Measurements from ENCODE around the gene CBX7.

Gene CBX7

GRCh38 chr22:39152511-39153219 lies at the start of gene CBX7:
Gene CBX7 (minus strand): TSS chr22:39152680. CDS start chr22:39152444, 236 bp downstream.
- peak; percentile 79 to 95 for DNase-seq (ENCODE audit: low read depth in 2 of 2, low spot score in 1 of 2)

- DNase-seq (ENCODE audit: low read depth in 2 of 2, low spot score in 1 of 2) = no peak
Measured at GRCh38 chr22:39197578-39197977, 45.1 kb upstream of the CBX7 start.

GRCh38 chr22:39194098-39194497 lies 41.6 kb upstream of the CBX7 start:
- DNase-seq (ENCODE audit: low read depth in 2 of 2, low spot score in 1 of 2) = no peak

DNA sequence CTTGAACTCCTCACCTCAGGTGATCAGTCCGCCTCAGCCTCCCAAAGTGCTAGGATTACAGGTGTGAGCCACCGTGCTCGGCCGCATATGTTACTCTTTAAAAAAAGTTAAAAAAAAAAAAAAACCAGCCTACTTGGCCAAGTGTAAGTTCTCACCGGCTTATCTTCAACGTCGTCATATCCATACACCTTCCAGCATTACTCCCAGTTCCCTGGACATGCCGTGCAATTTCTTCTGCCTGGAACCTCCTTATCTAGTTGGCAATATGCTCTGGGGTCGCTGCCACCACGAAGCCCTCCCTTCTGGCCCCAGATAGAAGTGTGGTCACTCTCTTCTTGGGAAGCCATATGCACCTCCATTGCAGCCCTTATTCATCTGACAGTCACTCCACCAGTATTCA lies 36.3 kb upstream of the CBX7 start:
- no peak for DNase-seq (ENCODE audit: low read depth in 2 of 2, low spot score in 1 of 2)

DNA sequence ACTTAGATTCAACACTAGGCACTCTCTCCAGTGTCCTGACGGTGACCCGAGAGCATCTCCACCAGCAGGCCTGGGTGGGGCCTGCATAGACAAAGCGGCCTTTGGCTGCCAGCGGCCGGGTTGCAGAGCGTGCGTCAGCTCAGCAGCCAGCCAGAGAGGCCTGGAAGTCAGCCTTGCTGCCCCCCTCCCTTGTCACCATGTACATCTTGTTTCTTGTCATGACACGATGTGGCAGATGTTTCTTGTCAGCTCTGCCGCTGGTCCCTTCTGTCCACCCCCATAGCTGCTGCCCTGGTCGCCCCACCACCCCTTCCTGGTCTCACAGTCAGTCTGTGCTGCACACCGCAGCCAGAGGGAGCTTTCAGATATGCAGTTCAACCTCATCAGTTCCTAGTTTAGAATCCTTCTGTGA lies 33.1 kb upstream of the CBX7 start:
- DNase-seq (ENCODE audit: low read depth in 2 of 2, low spot score in 1 of 2) = no peak

- no peak for DNase-seq (ENCODE audit: low read depth in 2 of 2, low spot score in 1 of 2)
Measured at GRCh38 chr22:39184586-39185577, 32.4 kb upstream of the CBX7 start.

DNA sequence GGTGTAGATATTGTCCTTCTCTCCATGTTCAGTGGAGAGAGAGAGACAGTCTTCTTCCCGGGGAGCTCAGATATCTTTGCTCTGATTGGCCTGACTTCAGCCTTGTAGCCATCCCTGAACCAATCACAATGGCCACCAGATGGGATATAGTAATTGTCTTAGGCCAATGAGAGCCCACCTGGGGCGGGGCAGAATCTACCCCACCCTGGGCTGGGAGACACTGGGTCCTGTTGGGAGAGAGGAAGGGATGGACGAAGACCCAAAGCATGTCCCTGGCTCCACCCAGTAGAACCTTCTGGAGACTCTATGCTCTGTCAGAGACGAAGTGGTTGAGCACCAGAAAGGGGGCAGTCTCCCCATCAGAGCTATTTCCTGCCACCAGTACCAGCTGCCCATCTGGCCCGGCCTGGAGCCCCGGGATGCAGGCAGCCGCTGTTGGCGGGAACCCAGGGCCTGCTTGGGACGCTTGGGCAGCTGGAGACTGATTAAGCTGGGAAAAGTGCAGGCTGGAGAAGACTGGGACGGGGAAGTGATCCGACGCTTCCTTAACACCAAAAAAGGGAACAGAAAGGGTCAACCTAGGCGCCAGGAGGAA lies 31.6 kb upstream of the CBX7 start:
- no peak for DNase-seq (ENCODE audit: low read depth in 2 of 2, low spot score in 1 of 2)

DNA sequence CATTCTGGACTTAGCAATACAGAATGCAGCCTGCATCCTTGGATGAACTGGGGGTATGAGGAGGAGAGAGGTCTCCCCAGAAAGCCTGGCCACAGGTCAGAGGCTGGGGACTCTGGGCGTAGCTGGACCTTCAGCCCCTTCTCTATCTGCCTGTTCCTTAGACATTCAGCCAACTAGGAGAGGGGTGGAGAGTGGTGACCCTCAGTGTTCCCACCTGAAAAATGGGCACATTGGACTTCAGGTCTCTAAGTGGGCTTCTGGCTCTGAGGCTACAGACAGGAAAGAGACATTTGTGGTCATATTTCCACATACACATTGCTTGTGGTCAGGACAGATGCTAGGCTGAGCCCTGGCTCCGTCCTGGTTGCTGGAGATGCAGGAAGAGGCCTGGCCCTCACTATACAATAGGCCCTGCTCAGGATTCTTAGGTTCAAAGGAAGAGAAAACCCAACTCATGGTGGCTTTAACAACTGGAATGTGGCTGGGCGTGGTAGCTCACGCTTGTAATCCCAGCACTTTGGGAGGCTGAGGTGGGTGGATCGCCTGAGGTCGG lies 30.1 kb upstream of the CBX7 start:
- no peak for DNase-seq (ENCODE audit: low read depth in 2 of 2, low spot score in 1 of 2)

DNA sequence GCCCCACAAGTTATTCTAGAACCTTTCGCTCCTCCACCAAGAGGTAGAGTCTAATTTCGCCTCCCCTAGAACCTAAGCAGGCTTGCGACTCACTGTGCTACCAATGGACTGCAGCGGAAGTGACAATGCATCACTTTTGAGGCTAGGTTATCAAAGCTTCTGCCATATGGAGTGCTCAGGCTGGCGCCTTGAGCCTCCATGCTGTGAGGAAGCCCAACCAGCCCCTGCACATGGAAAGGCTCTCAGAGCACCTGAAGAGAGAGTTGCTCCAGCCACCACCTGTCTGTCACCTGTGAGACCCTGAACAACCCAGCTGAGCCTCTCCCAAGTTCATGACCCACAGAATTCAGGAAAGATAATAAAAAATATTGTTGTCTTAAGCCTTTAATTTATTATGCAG lies 29.3 kb upstream of the CBX7 start:
- DNase-seq (ENCODE audit: low read depth in 2 of 2, low spot score in 1 of 2) = no peak

- no peak for DNase-seq (ENCODE audit: low read depth in 2 of 2, low spot score in 1 of 2)
Measured at GRCh38 chr22:39181356-39181755, 28.9 kb upstream of the CBX7 start.

DNA sequence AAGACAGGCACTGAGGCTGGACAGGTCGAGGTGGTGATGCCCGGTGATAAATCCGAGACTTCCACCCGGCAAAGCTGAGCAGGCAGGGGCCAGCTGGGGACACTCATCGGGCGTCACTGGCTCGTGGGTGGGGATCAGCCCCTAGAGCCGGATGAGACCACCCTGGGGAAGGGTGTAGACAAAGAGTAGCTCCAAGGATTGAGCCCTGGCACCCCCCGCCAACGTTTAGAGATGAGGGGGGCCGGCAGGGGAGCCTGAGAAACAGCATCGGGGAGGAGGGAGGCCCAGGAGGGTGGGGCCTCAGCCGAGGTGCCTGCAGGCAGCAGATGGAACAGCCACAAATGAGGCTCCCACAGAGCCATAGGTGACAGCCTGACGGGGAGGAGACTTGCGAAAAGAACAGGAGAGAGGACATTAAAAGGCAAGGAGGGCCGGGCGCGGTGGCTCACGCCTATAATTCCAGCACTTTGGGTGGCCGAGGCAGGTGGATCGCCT lies 27.4 kb upstream of the CBX7 start:
- DNase-seq (ENCODE audit: low read depth in 2 of 2, low spot score in 1 of 2) = no peak

- no peak for DNase-seq (ENCODE audit: low read depth in 2 of 2, low spot score in 1 of 2)
Measured at GRCh38 chr22:39179401-39179827, 26.9 kb upstream of the CBX7 start.

GRCh38 chr22:39178206-39179111 lies 26.0 kb upstream of the CBX7 start:
- no peak for DNase-seq (ENCODE audit: low read depth in 2 of 2, low spot score in 1 of 2)

- no peak for DNase-seq (ENCODE audit: low read depth in 2 of 2, low spot score in 1 of 2)
Measured at GRCh38 chr22:39177791-39178190, 25.3 kb upstream of the CBX7 start.

DNA sequence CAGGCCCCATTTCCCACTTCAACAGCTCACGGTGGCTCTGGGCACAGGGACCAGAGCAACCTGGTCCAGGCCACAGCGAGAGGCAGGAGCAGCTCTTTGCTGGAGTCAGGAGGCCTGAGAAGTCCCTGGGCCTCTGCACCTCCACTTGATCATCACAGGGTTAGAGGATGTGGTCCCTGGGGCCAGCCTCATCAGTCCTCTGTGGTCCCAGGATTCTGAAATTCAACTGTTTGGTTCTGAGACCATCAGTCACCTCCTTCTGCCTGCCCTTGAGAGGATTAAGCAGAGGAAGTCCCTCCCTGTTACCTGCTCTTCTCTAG lies 24.9 kb upstream of the CBX7 start:
- DNase-seq (ENCODE audit: low read depth in 2 of 2, low spot score in 1 of 2) = no peak

DNA sequence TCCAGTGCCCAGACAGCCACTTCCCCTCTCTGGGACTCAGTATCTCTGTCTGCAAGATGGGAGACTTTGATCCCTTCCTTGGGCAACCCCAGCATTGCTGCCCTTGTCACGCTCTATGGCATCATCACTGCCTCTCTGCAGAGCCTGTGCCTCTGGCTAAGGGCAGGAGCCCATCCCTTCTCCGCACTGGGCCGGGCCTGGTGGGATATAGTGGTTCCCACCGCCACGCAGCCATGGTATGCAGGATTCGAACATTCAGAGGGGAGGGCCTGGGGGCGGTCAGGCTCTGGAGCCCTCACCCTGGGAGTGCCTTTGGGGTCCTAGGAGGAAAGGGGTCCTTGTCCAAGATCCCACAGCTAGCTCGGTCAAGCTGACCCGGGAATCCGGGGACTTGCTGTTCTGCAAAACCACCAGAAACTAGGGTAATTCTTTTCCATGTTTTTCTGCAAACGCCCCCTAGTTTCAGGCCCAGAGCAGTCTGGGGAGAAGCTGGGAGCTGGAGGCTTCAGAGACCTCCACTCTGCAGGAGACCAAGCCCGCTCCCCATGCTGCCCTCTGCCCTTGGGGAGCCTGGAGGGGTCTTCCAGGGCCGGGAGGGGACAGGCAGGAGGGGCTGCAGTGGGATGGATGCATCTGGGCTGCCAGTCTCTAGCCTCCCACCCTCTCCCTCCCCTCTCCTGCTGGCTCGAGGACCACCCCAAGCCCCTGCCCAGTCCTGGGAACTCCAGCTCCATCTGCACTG lies 24.4 kb upstream of the CBX7 start:
- DNase-seq (ENCODE audit: low read depth in 2 of 2, low spot score in 1 of 2) = no peak

DNA sequence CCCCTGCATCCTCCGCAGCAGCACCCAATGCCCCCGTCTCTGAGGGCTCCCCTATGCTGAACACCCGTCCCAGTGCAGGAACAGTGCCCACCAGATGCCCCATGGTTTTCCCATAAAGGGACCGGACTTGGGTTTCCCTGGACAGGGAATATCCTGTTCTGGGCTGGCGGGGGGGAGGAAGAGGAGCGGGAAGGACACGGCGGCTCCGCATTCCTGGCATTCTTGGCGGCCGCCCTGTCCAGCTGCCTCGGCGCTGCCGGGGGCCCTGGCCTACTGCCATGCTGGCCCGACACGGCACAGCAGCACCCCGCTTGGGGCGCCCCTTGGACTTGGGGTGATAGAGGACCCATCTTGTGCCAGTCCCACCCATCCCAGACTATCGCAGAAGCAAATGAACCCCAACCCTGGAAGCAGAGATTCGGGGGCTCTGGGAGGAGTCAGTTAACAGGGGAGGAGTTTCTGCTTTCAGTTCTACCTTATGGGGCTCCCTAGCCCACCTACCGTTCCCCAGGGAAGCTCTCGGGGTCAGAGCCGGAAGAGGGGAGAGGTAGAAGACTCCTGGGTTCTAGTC lies 23.7 kb upstream of the CBX7 start:
- DNase-seq (ENCODE audit: low read depth in 2 of 2, low spot score in 1 of 2) = no peak

DNA sequence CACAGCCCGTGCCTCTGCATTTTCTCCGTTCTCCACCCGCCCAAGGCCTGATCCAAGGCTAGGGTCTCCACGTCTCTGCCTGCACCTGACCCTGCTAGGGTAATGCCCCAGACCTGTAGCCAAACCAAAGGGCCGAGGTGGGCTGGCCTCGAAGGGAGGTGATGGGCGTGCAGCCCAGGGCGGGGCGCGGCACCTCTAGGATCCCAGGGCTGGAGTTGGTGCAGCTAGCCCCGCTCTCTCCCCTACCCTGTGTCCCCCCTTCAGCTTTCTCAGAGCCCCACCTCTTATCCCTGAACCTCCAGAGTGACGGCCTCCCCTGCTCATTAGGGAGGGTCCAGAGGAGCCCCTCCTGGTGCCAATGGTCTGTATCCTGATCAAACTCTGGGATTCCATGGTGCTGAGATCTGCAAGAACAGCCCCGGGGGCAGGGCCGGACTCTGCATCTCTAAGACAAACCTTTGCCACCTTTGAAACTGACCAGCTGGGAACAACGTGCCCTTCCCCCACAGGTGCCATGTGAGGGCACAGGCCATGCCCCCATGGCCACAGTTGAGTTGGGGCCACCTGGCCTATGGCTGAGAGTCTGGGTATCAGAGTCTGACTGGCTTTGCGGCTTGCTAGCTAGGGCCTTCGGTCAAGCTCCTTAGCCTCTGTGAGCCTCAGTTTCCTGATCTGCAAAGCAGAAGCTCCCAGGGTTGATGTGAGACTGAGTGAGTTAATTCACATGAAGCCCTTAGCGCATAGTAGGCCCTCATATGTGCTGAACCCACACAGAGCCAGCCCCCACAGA lies 23.1 kb upstream of the CBX7 start:
- no peak for DNase-seq (ENCODE audit: low read depth in 2 of 2, low spot score in 1 of 2)

Measured in stimulated activated CD8-positive, alpha-beta memory T cell treated with anti-CD3 and anti-CD28 coated beads, Interleukin-4, amount 100 ng/mL, for 1 hour (primary cell).